Fibroblast of mammary gland (primary cell): ENCODE measurements around the gene FTO.

ENCODE experiments used
- DNase-seq: peaks from one replicate; pipeline ENCODE4 v3.0.0-alpha.2; 2010; ENCODE audit warnings: low read depth
- H3K4me3 ChIP-seq: 2 replicates; pipeline ENCODE4 v1.5.1; 2011; ENCODE audit warnings: low read depth, mild to moderate bottlenecking, low read length, moderate library complexity; ENCODE audit not compliant: control insufficient read depth
- CTCF ChIP-seq: conservative IDR thresholded peaks from 2 replicates; pipeline ENCODE4 v1.5.1; 2011; ENCODE audit warnings: low read depth, low read length, inconsistent platforms; ENCODE audit not compliant: control insufficient read depth, insufficient read depth

FTO gene

DNA sequence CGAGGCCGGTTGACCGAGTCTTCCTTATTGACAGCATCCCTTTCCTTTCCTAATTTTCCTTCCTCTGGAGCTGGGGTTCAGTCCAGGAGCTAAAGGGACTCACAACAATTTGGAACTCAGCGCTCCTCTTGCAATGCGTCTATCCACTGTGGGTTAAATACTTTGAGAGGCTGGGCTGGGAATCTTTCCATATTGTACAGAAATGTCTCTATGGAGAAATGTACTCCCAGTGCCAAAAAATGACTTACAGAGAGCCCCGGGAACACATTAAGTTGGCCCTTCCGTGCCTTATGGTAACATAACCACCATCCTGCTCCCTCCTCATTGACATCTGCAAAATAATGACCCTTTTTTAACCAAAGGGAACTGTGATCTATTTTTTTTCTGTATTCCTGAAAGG is 192.8 kb downstream of the FTO start:
- no peak overlapping the region for H3K4me3 ChIP-seq
- no peak for TF ChIP-seq CTCF
- DNase-seq, result no peak

DNA sequence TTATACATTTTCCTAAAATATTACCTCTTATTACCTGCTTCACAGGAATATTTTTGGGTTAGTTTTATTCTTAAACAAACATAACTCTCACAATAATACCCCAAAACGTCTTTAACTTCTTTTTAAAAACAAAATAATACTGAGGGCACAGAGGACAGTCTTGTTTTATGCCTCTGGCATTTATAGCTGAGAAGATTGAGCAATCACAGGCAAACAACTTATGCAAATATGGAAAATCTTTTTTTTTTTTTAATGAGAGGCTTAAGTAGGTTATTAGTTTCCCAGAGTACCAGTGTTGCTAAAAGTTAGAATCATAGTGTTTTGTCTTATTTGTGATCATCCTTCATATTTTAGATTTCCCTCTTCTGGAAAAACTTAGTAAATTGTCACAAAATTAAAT is 195.0 kb downstream of the FTO start:
- no peak for DNase-seq
- no peak overlapping the region for H3K4me3 ChIP-seq
- no peak for TF ChIP-seq CTCF

- DNase-seq, result peak; percentile 38
- no peak for TF ChIP-seq CTCF
- no peak overlapping the region for H3K4me3 ChIP-seq
These were observed 195.5 kb downstream of the FTO start for GRCh38 chr16:53899431-53899830.

GRCh38 chr16:53900667-53901066 is 196.7 kb downstream of the FTO start:
- no peak for DNase-seq
- no peak overlapping the region for H3K4me3 ChIP-seq
- TF ChIP-seq CTCF, result no peak

DNA sequence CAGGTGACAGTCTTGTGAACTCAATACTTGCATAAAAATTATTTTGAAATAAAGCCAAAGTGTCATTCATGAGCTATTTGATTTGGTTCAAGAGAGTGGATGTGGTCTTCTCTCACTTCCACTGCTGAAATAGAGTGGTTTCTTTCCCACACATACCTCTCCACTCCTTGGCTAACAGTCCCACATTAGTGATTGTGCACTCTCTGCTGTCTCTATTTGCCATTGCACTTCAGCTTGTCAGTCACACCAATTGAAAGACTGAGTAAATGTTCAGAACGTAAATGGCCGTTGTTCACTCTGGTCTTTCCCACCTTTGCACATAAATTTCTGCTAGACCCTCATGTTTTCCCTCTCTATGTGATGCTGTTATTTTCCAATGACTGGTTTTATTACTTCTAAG is 197.5 kb downstream of the FTO start:
- no peak for DNase-seq
- TF ChIP-seq CTCF, result no peak
- no peak overlapping the region for H3K4me3 ChIP-seq

DNA sequence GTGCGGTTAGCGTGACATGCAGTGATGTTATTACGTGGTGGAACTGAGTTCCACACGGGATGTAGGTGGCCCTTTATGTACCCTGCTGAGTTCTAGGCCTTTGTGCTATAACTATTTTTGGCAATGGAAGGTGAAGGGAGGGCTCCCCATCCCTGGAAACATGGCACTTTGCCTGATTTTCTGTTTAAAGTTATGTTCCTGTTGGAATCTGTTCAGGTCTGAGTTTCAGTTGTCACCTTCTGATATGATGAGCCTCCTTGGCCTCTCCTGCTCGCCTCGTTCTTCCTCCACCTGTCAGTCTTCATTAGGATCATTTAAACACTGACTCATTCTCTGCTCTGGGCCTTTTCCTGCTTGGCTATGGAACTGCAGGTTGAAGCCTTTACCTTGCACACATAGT is 200.6 kb downstream of the FTO start:
- no peak for TF ChIP-seq CTCF
- DNase-seq, result no peak
- H3K4me3 ChIP-seq, result no peak overlapping the region

GRCh38 chr16:53905028-53905427 is 201.1 kb downstream of the FTO start:
- DNase-seq, result no peak
- TF ChIP-seq CTCF, result no peak
- no peak overlapping the region for H3K4me3 ChIP-seq
